Measurements from ENCODE around the gene CELF5.

- no peak for TF ChIP-seq CTCF (IDR thresholded peaks at IDR 0.05)
- TF ChIP-seq, protein P1, sequence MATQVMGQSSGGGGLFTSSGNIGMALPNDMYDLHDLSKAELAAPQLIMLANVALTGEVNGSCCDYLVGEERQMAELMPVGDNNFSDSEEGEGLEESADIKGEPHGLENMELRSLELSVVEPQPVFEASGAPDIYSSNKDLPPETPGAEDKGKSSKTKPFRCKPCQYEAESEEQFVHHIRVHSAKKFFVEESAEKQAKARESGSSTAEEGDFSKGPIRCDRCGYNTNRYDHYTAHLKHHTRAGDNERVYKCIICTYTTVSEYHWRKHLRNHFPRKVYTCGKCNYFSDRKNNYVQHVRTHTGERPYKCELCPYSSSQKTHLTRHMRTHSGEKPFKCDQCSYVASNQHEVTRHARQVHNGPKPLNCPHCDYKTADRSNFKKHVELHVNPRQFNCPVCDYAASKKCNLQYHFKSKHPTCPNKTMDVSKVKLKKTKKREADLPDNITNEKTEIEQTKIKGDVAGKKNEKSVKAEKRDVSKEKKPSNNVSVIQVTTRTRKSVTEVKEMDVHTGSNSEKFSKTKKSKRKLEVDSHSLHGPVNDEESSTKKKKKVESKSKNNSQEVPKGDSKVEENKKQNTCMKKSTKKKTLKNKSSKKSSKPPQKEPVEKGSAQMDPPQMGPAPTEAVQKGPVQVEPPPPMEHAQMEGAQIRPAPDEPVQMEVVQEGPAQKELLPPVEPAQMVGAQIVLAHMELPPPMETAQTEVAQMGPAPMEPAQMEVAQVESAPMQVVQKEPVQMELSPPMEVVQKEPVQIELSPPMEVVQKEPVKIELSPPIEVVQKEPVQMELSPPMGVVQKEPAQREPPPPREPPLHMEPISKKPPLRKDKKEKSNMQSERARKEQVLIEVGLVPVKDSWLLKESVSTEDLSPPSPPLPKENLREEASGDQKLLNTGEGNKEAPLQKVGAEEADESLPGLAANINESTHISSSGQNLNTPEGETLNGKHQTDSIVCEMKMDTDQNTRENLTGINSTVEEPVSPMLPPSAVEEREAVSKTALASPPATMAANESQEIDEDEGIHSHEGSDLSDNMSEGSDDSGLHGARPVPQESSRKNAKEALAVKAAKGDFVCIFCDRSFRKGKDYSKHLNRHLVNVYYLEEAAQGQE (IDR thresholded peaks at IDR 0.05; ENCODE audit: insufficient read depth in 1 of 2, low read depth in 2 of 2, low read length in 1 of 2): no peak
Observed at GRCh38 chr19:3320853-3321252, 96.4 kb downstream of the CELF5 start.
